B cell (primary cell): ENCODE measurements around the gene IFT122. TPM values are rescaled to one million over a fixed set of nuclear protein-coding genes. Genes with fewer than 3 reads are reported as not detected.

Experiments
- ATAC-seq: fragments of 200-7000 bp; cut with Tn5 transposase; one replicate; pipeline ENCODE4 v1.10.0; 2021; ENCODE audit warnings: low read depth, mild to moderate bottlenecking, moderate number of reproducible peaks, moderate library complexity
- CTCF ChIA-PET: fragments of 350-600 bp; sonication (Branson Sonifier 250); formaldehyde crosslinking; loops from one replicate; lab custom pipeline; 2021; ENCODE audit warnings: antibody characterized with exemption, inconsistent platforms; lab: Charles Lee
- POLR2A ChIA-PET: fragments of 350-600 bp; sonication (Branson Sonifier 250); formaldehyde crosslinking; loops from one replicate; lab custom pipeline; 2021; ENCODE audit warnings: antibody characterized with exemption; lab: Charles Lee
- DNase-seq: peaks from one replicate; pipeline ENCODE4 v3.0.0; 2013
- H2AFZ ChIP-seq: 2 replicates; pipeline ENCODE4 v1.6.1; 2012; ENCODE audit warnings: mild to moderate bottlenecking, low read depth, low read length; ENCODE audit not compliant: insufficient read depth, poor library complexity, severe bottlenecking
- H3K27ac ChIP-seq, 2 donors: 1 replicate in 1 of 2; 2 replicates in 1 of 2; pipeline ENCODE4 v1.5.1; 2012 to 2013; ENCODE audit warnings: low read length in 2 of 2, mild to moderate bottlenecking in 2 of 2, moderate library complexity in 1 of 2
- H3K27me3 ChIP-seq, 4 experiments: fragments of 200-600 bp in 1 of 4; sonication (generic) in 1 of 4; replicated peaks in 1 of 4; 1 replicate in 2 of 4; 2 replicates in 2 of 4; pipeline versions ENCODE4 v1.6.1 to v1.7.0; 2013 to 2016; ENCODE audit warnings: low read length in 3 of 4, mild to moderate bottlenecking in 2 of 4, mixed read lengths in 1 of 4, moderate library complexity in 1 of 4; ENCODE audit not compliant: insufficient read depth in 4 of 4, control insufficient read depth in 3 of 4; ENCODE audit errors: control extremely low read depth in 1 of 4
- H3K36me3 ChIP-seq, 2 experiments: replicated peaks in 1 of 2; 1 replicate in 1 of 2; 2 replicates in 1 of 2; pipeline versions ENCODE4 v1.6.1 to v1.7.1; 2013; ENCODE audit warnings: low read length in 1 of 2; ENCODE audit not compliant: insufficient read depth in 2 of 2, control insufficient read depth in 1 of 2; ENCODE audit errors: control extremely low read depth in 1 of 2, extremely low read depth in 1 of 2
- H3K4me1 ChIP-seq, 2 donors: fragments of 200-600 bp in 1 of 2; sonication (generic) in 1 of 2; 1 replicate in 1 of 2; 2 replicates in 1 of 2; pipeline versions ENCODE4 v1.5.1 to v1.6.1; 2013 to 2017; ENCODE audit warnings: low read length in 2 of 2; ENCODE audit not compliant: control insufficient read depth in 2 of 2, insufficient read depth in 2 of 2
- H3K4me2 ChIP-seq: replicated peaks from 2 replicates; pipeline ENCODE3; 2012; ENCODE audit warnings: mild to moderate bottlenecking, low read depth, low read length; ENCODE audit not compliant: poor library complexity, severe bottlenecking
- H3K4me3 ChIP-seq, 5 experiments: fragments of 200-600 bp in 1 of 5; sonication (generic) in 1 of 5; 1 replicate in 3 of 5; 2 replicates in 2 of 5; pipeline versions ENCODE4 v1.5.1 to v1.7.0; 2011 to 2016; ENCODE audit warnings: low read length in 4 of 5, mild to moderate bottlenecking in 4 of 5, low read depth in 2 of 5, control low read depth in 1 of 5, moderate library complexity in 1 of 5; ENCODE audit not compliant: insufficient read depth in 1 of 5; ENCODE audit errors: control extremely low read depth in 1 of 5, extremely low read depth in 1 of 5
- H3K79me2 ChIP-seq: fragments of 200-600 bp; sonication (generic); one replicate; pipeline ENCODE4 v1.6.0; 2016; ENCODE audit warnings: low read length; ENCODE audit not compliant: control insufficient read depth, insufficient read depth
- H3K9ac ChIP-seq: fragments of 200-600 bp; sonication (generic); 2 replicates; pipeline ENCODE4 v1.6.1; 2017; ENCODE audit warnings: mild to moderate bottlenecking, low read length, moderate library complexity
- H3K9me3 ChIP-seq, 3 donors: one replicate each; pipeline versions ENCODE4 v1.6.1 to v1.7.1; 2013; ENCODE audit warnings: low read length in 2 of 3; ENCODE audit not compliant: control insufficient read depth in 2 of 3, insufficient read depth in 1 of 3; ENCODE audit errors: control extremely low read depth in 1 of 3
- H4K20me1 ChIP-seq: 2 replicates; pipeline ENCODE4 v1.6.0; 2012; ENCODE audit warnings: mild to moderate bottlenecking, low read length; ENCODE audit not compliant: insufficient read depth, control insufficient read depth, poor library complexity, severe bottlenecking
- H3K27ac Mint-ChIP-seq: one replicate; pipeline ENCODE4 v1.8.0; 2021; ENCODE audit warnings: mixed read lengths
- H3K27me3 Mint-ChIP-seq: one replicate; pipeline ENCODE4 v1.8.0; 2021; ENCODE audit warnings: mixed read lengths
- H3K4me1 Mint-ChIP-seq: one replicate; pipeline ENCODE4 v1.8.0; 2021; ENCODE audit warnings: mixed read lengths
- H3K4me3 Mint-ChIP-seq: one replicate; pipeline ENCODE4 v1.8.0; 2021; ENCODE audit warnings: mixed read lengths
- H3K9me3 Mint-ChIP-seq: one replicate; pipeline ENCODE4 v1.8.0; 2022; ENCODE audit warnings: mixed read lengths; ENCODE audit not compliant: insufficient read depth
- EZH2 ChIP-seq: IDR thresholded peaks from 2 replicates; pipeline ENCODE4 v1.6.1; 2012; ENCODE audit warnings: borderline replicate concordance, low read depth, mild to moderate bottlenecking, moderate library complexity, low read length; ENCODE audit not compliant: insufficient read depth, poor library complexity, severe bottlenecking
- WGBS: methylation state at CpG from one replicate; pipeline ENCODE4 v1.1.5; 2013; ENCODE audit warnings: missing lambda C conversion rate; ENCODE audit not compliant: insufficient coverage; 5-methylcytosine and 5-hydroxymethylcytosine counted together
- intact Hi-C: fragments of 100-400 bp; cut with micrococcal nuclease; formaldehyde crosslinking; loops from one replicate; pipeline ENCODE4 v1.10.0; 2022
- polyA plus RNA-seq: library from polyadenylated mRNA; depleted of rRNA; stranded (reverse); fragments of >200 nt; gene quantifications from 2 replicates; pipeline ENCODE4 v1.2.3, GENCODE V29; 2012
- total RNA-seq, 2 donors: library from RNA; stranded (reverse); fragments of 120-200 nt in 1 of 2; gene quantifications; 1 replicate in 1 of 2; 2 replicates in 1 of 2; pipeline versions ENCODE4 v1.2.3 to v1.2.4, GENCODE V29; 2013 to 2022
- TF ChIP-seq, protein P1 (sequence below): fragments of 200-600 bp; IDR thresholded peaks from one replicate; pipeline ENCODE4 v1.8.0; 2022; ENCODE audit warnings: antibody characterized with exemption, mild to moderate bottlenecking

The IFT122 gene
- total and polyA plus RNA-seq, 2 donors (not counting 1 experiment from before 2014, with no cell fraction given) = 14.0 to 34.3 TPM

DNA sequence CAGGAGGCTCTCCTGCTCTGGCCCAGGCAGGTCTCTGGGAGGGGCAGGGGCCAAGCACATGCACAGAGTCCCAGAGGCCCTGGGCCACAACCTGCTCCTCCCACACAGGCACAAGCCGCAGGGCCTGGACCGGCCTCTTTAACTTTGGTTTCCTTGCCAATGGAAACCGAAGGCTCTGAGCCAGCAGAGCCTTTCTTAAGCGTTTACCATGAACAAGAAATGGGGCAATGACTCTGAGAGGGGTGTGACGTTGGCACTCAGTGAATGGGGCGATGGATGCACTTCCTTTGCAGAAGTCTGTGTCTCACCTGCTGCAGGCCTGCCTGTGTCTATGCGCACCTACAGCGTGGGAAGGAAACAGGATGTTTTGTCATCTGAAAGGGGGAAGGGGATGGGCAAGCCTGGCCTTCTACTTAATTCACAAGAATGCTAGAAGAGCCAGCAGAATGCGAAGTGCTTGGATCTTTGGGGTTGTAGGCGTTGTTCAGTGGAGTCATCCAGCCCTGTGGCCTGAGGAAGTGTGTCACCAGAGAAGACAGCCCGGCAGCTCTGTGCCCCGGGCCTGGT, 41.8 kb downstream of the IFT122 start:
- no peaks in the 10 kb centered on the region for H4K20me1 ChIP-seq
- no peaks in the 10 kb centered on the region for H3K79me2 ChIP-seq
- H3K9ac ChIP-seq = no peak overlapping the region
- 93% methylated on average over 7 of the region's 12 CpGs for WGBS
- ChIA-PET CTCF (no interaction called here), POLR2A (no interaction called here)
- Mint-ChIP-seq H3K27me3 (no peaks in the 10 kb centered on the region), H3K9me3 (no peaks in the 10 kb centered on the region), H3K27ac (no peak overlapping the region), H3K4me3 (no peak overlapping the region), H3K4me1 (no peaks in the 10 kb centered on the region)
- peaks cover 0 to 8% of the 10 kb centered on the region in 2 experiments for H3K36me3 ChIP-seq
- TF ChIP-seq EZH2 = no peak
- TF ChIP-seq, protein P1, sequence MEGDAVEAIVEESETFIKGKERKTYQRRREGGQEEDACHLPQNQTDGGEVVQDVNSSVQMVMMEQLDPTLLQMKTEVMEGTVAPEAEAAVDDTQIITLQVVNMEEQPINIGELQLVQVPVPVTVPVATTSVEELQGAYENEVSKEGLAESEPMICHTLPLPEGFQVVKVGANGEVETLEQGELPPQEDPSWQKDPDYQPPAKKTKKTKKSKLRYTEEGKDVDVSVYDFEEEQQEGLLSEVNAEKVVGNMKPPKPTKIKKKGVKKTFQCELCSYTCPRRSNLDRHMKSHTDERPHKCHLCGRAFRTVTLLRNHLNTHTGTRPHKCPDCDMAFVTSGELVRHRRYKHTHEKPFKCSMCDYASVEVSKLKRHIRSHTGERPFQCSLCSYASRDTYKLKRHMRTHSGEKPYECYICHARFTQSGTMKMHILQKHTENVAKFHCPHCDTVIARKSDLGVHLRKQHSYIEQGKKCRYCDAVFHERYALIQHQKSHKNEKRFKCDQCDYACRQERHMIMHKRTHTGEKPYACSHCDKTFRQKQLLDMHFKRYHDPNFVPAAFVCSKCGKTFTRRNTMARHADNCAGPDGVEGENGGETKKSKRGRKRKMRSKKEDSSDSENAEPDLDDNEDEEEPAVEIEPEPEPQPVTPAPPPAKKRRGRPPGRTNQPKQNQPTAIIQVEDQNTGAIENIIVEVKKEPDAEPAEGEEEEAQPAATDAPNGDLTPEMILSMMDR = no peak
- DNase-seq (no peak), ATAC-seq (no peak)
- no peak overlapping the region for H3K27ac ChIP-seq
- H3K27me3 ChIP-seq = no peaks in the 10 kb centered on the region
- no peak overlapping the region for H3K4me2 ChIP-seq
- no peaks in the 10 kb centered on the region for H3K9me3 ChIP-seq
- H3K4me1 ChIP-seq = no peaks in the 10 kb centered on the region
- intact Hi-C loops = no loop called here
- H2AFZ ChIP-seq = no peak overlapping the region
- no peak overlapping the region for H3K4me3 ChIP-seq

DNA sequence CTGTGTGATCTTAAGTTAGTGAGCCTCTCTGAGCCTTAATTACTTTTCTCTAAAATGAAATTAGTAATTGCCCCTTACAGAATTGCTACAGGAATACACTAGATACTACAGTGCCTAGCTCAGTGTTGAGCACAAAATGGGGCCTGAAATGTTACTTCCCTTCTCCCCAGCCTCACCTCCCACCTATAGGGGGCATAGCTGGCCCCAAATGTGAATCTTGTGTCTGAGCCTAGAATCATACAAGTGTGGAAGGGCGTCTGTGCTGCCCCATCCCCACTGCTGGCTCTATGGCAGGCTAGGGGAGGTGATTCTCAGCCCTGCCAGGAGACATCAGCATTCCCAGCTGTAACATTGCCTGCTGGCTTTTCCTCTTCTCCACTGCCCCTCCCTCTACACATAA, 42.7 kb downstream of the IFT122 start:
- TF ChIP-seq, protein P1 = no peak
- TF ChIP-seq EZH2 = no peak
- ATAC-seq = no peak
- Histone ChIP-seq H2AFZ (no peak overlapping the region), H3K9ac (no peak overlapping the region), H3K27me3 (no peaks in the 10 kb centered on the region), H3K79me2 (no peaks in the 10 kb centered on the region), H3K4me1 (no peaks in the 10 kb centered on the region), H3K4me3 (no peak overlapping the region), H3K36me3 (peaks cover 0 to 8% of the 10 kb centered on the region in 2 experiments), H3K4me2 (no peak overlapping the region), H3K27ac (no peak overlapping the region), H3K9me3 (no peaks in the 10 kb centered on the region), H4K20me1 (no peaks in the 10 kb centered on the region)
- Mint-ChIP-seq H3K4me1 (no peaks in the 10 kb centered on the region), H3K27ac (no peak overlapping the region), H3K4me3 (no peak overlapping the region), H3K27me3 (no peaks in the 10 kb centered on the region), H3K9me3 (no peaks in the 10 kb centered on the region)
- CTCF ChIA-PET = interaction anchor here (1.1 kb wide), 1 partner anchor 10 kb away, joined by 3 read pairs; no protein-coding TSS in a partner anchor
- POLR2A ChIA-PET = no interaction called here
- WGBS = no CpG with 5 or more reads among the region's 1 CpG
- DNase-seq = no peak
- intact Hi-C loops = no loop called here
